Hematopoietic multipotent progenitor cell treated with erythropoietin and hydrocortisone succinate and interleukin-3 and kit ligand, for 15 days (in vitro differentiated cells): ENCODE data around the gene RAD51B.

Experiments
- DNase-seq: peaks from one replicate; pipeline ENCODE4 v3.0.0-alpha.2; 2015; ENCODE audit warnings: low spot score

RAD51B gene

DNA sequence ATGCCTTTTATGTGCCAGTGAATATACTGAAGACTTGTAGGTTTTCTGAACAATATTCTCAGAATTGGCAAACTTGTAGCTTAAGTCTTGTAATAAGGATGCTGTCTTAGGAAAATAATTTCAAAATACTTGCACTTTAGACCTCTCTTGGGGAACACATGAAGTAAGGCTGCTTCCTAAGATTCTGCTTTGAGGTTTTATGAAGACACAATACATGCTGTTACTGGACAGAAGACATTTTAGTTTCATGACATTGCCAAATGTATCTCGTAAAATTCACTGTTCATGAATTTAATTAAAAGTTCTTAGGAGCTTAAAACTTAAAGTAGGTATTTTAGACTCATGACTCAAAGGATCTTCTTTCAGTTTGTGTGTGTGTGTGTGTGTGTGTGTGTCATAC lies 80.7 kb downstream of the RAD51B start:
- no peak for DNase-seq

DNA sequence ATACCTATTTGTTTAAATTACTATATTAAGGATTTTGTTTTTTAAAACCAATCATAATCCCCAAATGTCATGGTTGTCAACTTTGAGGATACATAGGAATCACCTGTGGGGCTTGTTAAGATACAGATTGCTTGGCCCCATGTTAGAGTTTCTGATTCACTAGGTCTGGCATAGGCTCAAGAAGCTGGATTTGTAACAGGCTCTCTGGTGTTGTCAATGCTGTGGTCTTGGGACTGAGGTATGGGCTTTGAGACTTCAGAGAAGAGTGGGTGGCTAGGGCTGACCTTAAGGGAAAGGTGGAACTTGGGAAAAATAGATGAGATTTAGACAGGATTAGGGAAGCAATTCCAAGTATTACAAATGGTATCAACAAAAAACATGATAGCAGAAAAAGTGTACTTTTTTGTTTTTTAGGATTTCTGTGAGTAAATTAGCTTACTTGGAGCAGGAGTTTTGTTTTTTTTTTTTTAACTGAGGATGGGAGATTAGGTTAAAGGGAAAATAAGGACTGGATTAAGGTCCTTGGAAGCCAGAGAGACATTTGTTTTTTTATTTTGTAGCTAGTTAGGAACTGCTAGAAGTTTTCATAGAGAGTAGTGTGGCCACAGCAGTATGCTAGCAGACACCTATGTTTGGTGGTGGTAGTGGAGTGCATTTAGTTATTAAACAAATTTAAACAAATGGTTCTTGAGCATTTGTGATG lies 88.6 kb downstream of the RAD51B start:
- no peak for DNase-seq

GRCh38 chr14:67911562-67911961 lies 92.0 kb downstream of the RAD51B start:
- DNase-seq, result no peak

DNA sequence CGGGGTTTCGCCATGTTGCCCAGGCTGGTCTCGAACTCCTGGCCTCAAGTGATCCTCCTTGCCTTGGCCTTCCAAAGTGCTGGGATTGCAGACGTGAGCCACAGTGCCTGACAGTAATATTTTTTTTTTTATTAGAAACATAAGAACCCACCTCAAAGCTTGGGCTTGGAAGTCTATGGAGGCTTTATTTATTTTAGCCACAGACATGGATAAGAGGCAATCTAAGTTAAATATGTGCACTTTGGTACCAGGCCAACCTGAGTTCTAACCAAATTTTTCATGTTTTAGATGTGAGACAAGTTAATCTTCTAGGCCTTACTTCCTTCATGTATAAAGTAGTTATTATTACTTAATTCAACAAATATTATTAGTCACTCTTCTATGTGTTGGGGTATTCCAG lies 96.9 kb downstream of the RAD51B start:
- no peak for DNase-seq

DNA sequence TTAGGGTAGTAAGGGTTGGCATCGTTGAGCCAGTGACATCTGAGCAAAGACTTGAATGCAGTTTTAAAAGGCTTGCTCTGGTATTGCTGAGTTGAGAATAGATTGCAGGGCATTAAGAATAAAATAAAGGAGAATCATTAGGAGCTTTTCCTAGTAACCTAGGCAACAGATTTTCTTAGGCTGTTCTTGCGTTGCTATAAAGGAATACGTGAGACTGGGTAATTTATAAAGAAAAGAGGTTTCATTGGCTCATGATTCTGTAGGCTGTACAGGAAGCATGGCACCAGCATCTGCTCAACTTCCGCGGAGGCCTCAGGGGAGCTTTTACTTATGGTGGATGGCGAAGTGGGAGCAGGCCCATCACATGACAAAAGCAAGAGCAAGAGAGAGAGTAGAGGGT lies 97.4 kb downstream of the RAD51B start:
- DNase-seq, result no peak

- DNase-seq, result no peak
These were observed 99.3 kb downstream of the RAD51B start for GRCh38 chr14:67918838-67919237.

GRCh38 chr14:67919259-67920032 lies 99.9 kb downstream of the RAD51B start:
- no peak for DNase-seq

GRCh38 chr14:67926821-67927220 lies 107.2 kb downstream of the RAD51B start:
- DNase-seq, result no peak

DNA sequence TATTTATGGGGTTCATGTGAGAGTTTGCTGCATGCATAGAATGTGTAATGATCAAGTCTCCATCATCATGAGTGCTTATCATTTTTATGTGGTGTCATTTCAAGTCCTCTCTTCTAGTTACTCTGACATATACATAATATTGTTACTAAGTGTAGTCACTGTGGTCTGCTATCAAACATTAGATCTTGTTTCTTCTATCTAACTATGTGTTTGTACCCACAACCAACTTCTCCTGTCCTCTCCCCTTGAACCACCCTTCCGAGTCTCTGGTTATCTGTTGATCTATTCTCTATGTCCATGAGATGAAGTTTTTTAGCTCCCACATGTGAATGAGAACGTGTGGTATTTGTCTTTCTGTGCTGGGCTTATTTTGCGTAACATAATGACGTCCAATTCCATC lies 107.7 kb downstream of the RAD51B start:
- DNase-seq, result no peak

GRCh38 chr14:67928375-67928774 lies 108.8 kb downstream of the RAD51B start:
- no peak for DNase-seq

DNA sequence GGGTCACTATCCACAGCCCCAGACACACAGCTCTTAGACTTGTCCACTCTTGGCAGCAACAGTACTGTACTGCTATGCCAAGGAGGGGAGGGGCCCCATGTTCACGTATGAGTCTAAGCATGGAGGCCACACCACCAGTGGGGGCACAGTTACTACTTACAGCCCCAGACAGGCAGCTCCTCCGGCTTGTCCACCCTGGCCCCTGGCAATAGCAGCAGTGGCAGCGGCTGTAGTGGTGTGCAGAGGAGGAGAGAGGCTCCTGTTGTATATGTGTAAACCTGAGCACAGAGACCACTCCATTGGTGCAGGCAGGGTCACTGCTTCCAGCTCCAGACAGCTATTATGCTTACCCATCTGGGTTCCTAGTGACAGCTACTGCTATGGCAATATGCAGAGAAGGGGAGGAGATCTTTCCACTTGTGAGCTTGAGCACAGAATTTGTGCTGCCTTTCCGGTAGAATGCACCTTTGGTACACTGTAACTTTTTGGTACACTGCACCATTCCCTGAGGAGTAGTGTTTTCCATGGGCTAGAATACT lies 113.2 kb downstream of the RAD51B start:
- no peak for DNase-seq

- no peak for DNase-seq
These were observed 113.7 kb downstream of the RAD51B start for GRCh38 chr14:67933266-67933665.

GRCh38 chr14:67934087-67934486 lies 114.5 kb downstream of the RAD51B start:
- peak; percentile 50 for DNase-seq

- DNase-seq, result no peak
These were observed 115.3 kb downstream of the RAD51B start for GRCh38 chr14:67934862-67935261.

- DNase-seq, result no peak
These were observed 115.8 kb downstream of the RAD51B start for GRCh38 chr14:67935371-67935770.

DNA sequence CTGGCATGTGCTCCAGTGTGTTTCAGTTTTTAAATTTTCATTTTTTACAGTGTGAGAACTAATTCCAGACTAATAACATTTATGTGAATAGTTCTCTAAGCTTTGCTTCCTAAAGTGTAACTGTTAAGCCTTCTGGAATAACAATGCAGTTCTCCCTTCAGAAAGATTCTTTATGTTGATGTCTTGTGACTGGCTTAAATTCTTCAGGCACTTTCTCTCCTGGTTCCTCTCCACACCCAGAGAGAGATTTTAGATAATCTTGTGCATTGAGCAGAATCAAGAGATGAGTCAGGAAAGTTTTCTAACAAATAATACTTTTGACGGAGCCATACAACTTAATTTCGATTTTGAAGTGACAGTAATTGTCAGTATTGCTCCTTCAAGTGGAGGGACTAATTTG lies 118.5 kb downstream of the RAD51B start:
- no peak for DNase-seq

DNA sequence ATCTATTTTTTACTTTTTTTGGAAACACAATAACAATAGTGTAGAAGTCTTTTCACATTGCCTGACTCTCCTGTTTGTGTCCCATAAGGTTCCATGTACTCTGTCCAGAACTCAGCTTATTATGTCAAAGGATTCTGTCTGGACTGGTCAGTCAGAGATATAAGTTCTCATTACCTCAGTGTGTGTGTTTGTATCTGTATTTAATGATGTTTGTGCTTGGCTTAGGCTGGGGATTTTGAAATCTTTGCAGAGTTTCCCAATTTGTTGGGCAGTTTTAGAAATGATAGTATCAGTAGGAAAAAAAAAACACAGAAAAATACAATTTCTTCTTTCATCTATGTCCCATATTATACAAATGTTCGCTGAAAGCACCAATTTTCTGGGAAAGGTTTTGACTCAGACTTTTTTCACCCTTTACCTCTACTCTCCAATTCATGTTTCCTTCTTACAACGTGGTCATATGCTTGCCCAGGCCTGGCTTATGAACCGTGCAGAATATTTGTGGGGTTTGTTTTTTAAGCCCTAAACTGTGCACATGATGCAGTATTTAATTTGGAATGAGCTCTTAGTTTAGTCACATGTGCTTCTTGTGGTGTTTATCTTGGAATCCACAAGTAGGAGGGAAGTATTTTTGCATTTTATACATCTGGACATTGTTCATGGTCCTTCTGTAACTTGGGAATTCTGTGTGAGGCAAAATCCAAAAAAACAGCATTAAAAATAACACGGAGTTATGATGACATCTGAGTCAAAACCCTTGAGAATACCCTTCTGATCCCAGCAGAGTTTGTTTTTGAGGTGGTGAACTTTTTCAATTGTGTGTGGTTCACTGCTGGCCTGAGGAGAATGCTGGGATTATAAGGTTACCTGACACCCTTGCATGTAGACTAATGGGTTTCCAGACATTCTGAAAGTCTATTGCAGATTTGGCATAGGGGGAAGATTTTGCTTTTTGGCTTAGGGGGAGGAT lies 121.2 kb downstream of the RAD51B start:
- no peak for DNase-seq

GRCh38 chr14:67941456-67942018 lies 122.0 kb downstream of the RAD51B start:
- no peak for DNase-seq

- DNase-seq, result no peak
These were observed 122.6 kb downstream of the RAD51B start for GRCh38 chr14:67942080-67942710.

DNA sequence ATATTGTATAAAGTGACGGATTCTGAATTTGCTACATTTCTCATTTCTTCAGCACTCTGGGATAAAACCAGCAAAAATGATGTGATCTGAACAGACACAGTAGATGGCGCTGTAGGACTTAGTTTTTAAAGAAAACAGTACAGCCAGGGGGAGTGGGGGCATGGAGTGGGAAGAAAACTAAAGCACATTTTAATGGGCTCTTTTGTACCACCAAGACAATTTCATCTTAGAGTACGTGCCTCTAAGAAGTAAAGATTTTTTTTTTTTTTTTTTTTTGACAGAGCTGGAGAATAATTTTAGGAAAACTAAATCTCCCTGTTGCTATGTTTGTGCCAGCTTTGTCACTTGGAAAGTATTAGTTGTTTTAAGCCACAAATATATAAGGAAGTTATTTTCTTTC lies 124.4 kb downstream of the RAD51B start:
- peak; percentile 71 for DNase-seq

DNA sequence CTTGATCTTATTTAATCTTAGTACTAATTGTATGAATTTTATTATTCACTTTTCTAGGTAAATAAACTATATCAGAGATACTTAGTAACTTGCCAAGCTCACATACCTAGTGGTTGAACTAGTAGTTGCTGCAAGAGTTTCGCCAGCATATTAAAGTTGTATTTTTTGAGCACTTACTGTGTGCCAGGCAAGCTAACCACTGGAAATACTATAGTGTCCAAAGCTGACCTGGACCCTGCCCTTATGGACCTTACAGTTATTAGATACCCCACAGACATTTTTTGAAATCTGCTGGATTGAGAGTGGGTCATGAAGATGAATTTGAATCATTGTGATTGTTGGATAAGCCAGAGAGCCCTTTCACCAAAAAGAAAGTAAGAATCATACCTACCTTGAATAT lies 125.0 kb downstream of the RAD51B start:
- no peak for DNase-seq
